ENCODE measurements around the gene ANKRD29.

ANKRD29 gene

DNA sequence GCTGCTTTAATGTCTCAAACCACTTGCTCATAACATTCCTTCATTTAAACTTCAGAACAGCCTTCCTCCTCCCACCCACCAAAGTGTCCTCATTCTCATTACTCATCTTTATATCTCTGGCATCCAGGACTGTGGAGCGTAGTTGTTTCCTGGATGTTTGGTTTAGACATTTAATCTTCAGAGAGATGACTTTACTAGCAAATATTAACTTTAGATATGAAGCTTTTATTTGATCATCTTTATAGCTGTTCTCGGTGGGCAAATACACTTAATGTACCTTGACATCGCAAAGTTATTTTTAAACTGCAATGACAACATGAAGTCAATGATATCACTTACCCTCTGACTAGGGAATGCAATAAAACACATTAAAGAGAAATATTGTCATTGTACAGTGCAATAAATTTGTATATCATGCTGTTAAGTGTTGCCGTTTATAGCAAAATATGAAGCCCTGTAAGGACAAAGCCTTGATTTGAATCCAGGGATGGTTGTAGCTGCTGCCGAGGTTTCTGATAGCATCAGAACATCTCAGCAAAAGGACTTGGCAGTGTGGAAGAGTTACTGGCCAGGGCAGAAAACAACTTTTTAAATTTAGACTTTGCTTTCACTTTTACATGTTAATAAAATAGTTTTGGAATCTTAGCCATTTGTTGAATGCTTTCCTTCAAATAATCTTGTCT is 21.9 kb upstream of the ANKRD29 start:
- peaks cover 6 to 7% of the 10 kb centered on the region in 2 donors for H3K4me1 ChIP-seq (ENCODE audit: control insufficient read depth in 1 of 2, insufficient read depth in 2 of 2, low read length in 2 of 2)
- peaks cover 7 to 13% of the 10 kb centered on the region in 2 donors for H3K27me3 ChIP-seq (ENCODE audit: control insufficient read depth in 1 of 2, insufficient read depth in 2 of 2, low read length in 2 of 2)
- no peak overlapping the region for H3K9ac ChIP-seq (ENCODE audit: low read depth in 1 of 2, low read length in 2 of 2)
- H3K27ac ChIP-seq (ENCODE audit: low read depth, low read length): no peak overlapping the region
- H3K9me3 ChIP-seq (ENCODE audit: control insufficient read depth in 1 of 2, low read length in 2 of 2): no peaks in the 10 kb centered on the region
- H3K4me3 ChIP-seq (ENCODE audit: low read depth in 1 of 2, low read length in 2 of 2): no peak overlapping the region
- no peaks in the 10 kb centered on the region for H3K36me3 ChIP-seq (ENCODE audit: control insufficient read depth in 1 of 2, insufficient read depth in 2 of 2, low read length in 2 of 2)

DNA sequence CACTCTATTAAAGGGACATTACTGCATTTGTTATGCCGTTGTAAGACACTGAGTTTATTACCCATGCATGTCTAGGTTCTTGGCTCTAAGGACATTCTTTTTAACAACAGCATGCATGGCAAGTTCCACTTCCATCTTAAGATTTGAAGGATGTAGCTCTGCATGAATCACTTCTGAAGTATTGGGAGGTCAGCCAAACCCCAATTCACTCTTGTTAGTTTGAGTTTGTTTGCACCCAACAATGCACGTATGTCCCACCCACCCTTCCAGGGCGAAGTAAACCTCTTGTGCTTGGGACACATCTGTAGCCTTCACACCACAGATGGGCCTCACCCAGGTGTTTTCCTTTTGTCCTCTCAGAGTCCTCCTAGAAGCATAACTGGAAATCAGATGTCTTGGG is 21.0 kb upstream of the ANKRD29 start:
- Histone ChIP-seq H3K9me3 (ENCODE audit: control insufficient read depth in 1 of 2, low read length in 2 of 2) (no peaks in the 10 kb centered on the region), H3K4me3 (ENCODE audit: low read depth in 1 of 2, low read length in 2 of 2) (no peak overlapping the region), H3K9ac (ENCODE audit: low read depth in 1 of 2, low read length in 2 of 2) (no peak overlapping the region), H3K36me3 (ENCODE audit: control insufficient read depth in 1 of 2, insufficient read depth in 2 of 2, low read length in 2 of 2) (no peaks in the 10 kb centered on the region), H3K27ac (ENCODE audit: low read depth, low read length) (no peak overlapping the region), H3K27me3 (ENCODE audit: control insufficient read depth in 1 of 2, insufficient read depth in 2 of 2, low read length in 2 of 2) (peaks cover 3 to 8% of the 10 kb centered on the region in 2 donors), H3K4me1 (ENCODE audit: control insufficient read depth in 1 of 2, insufficient read depth in 2 of 2, low read length in 2 of 2) (peaks cover 0 to 1% of the 10 kb centered on the region in 2 donors)

DNA sequence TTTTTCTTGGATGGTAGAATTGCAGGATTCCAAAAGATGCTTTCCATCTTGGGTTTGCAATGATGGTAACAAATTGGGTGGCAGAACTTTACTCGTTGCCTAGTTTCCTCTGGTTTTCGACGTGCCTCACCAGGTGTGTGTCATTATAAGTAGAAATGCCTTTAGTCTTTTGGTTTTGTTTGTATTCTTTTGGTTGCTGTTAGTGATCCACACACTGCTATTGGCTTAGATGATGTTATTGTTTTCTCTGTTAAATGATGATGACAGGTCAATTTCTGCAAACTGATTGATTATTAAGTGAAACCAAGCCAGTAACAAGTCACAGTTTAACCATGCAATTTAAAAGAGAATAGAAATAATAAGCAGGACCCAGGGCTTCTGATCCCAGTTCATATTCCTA is 20.4 kb upstream of the ANKRD29 start:
- H3K36me3 ChIP-seq (ENCODE audit: control insufficient read depth in 1 of 2, insufficient read depth in 2 of 2, low read length in 2 of 2): no peaks in the 10 kb centered on the region
- H3K4me1 ChIP-seq (ENCODE audit: control insufficient read depth in 1 of 2, insufficient read depth in 2 of 2, low read length in 2 of 2): no peaks in the 10 kb centered on the region
- no peak overlapping the region for H3K27ac ChIP-seq (ENCODE audit: low read depth, low read length)
- H3K9ac ChIP-seq (ENCODE audit: low read depth in 1 of 2, low read length in 2 of 2): no peak overlapping the region
- no peak overlapping the region for H3K4me3 ChIP-seq (ENCODE audit: low read depth in 1 of 2, low read length in 2 of 2)
- peaks cover 3 to 5% of the 10 kb centered on the region in 2 donors for H3K27me3 ChIP-seq (ENCODE audit: control insufficient read depth in 1 of 2, insufficient read depth in 2 of 2, low read length in 2 of 2)
- no peaks in the 10 kb centered on the region for H3K9me3 ChIP-seq (ENCODE audit: control insufficient read depth in 1 of 2, low read length in 2 of 2)

DNA sequence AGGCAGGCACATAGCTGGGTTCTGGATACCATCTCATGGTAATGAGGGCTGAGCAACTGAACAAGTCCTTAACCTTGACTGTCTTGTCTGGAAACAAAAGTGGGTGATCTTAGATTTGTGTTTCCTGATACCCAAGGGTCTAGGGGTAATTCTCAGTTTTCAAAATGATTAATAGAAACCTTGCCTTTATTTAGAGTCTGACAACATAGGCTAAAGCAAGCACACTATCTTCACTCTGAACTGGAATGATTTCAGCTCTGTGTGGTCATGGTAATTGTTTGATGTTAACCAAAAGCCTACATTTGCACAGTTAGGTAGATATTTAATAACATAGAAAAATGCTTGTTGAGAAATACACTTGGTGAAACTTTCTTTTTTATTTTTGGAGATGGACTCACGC is 19.8 kb upstream of the ANKRD29 start:
- Histone ChIP-seq H3K27ac (ENCODE audit: low read depth, low read length) (no peak overlapping the region), H3K4me1 (ENCODE audit: control insufficient read depth in 1 of 2, insufficient read depth in 2 of 2, low read length in 2 of 2) (no peaks in the 10 kb centered on the region), H3K4me3 (ENCODE audit: low read depth in 1 of 2, low read length in 2 of 2) (no peak overlapping the region), H3K9me3 (ENCODE audit: control insufficient read depth in 1 of 2, low read length in 2 of 2) (no peaks in the 10 kb centered on the region), H3K36me3 (ENCODE audit: control insufficient read depth in 1 of 2, insufficient read depth in 2 of 2, low read length in 2 of 2) (no peaks in the 10 kb centered on the region), H3K9ac (ENCODE audit: low read depth in 1 of 2, low read length in 2 of 2) (no peak overlapping the region), H3K27me3 (ENCODE audit: control insufficient read depth in 1 of 2, insufficient read depth in 2 of 2, low read length in 2 of 2) (peaks cover 4 to 5% of the 10 kb centered on the region in 2 donors)

DNA sequence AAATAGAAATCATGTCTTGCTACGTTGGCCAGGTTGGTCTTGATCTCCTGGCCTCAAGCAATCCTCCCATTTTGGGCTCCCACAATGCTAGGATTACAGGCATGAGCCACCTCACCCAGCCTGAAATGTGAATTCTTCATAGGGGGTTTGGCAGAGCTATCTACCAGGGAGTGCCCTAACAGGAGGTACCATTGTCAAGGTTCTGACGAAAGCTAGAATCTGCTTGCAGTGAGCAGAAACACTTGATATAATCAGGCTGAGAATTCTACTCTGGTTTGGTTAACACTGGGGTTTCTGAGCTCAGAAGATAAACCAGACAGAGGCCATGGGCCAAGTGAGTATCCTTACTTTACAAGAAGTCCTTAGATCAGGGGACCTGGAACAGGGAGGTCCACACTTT is 19.3 kb upstream of the ANKRD29 start:
- Histone ChIP-seq H3K4me3 (ENCODE audit: low read depth in 1 of 2, low read length in 2 of 2) (no peak overlapping the region), H3K4me1 (ENCODE audit: control insufficient read depth in 1 of 2, insufficient read depth in 2 of 2, low read length in 2 of 2) (no peaks in the 10 kb centered on the region), H3K9me3 (ENCODE audit: control insufficient read depth in 1 of 2, low read length in 2 of 2) (no peaks in the 10 kb centered on the region)

DNA sequence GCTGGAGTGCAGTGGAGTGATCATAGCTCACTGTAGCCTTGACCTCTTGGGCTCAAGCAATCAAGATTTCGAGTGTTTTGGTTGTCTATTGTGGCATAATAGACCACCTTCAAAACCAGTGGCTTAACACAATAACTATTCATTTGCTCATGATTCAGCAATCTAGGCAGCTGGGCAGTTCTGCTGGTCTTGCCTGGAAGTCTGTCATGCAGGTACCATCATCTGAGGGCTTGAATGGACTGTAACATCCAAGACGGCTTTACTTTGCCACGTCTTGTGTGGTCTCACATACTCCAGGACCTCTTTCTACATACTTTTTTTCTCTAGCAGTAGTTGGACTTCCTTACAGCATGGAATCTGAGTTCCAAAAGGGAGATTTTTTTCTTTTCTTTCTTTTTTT is 13.2 kb upstream of the ANKRD29 start:
- no peaks in the 10 kb centered on the region for H3K36me3 ChIP-seq (ENCODE audit: control insufficient read depth in 1 of 2, insufficient read depth in 2 of 2, low read length in 2 of 2)
- no peaks in the 10 kb centered on the region for H3K9me3 ChIP-seq (ENCODE audit: control insufficient read depth in 1 of 2, low read length in 2 of 2)
- peaks cover 0 to 4% of the 10 kb centered on the region in 2 donors for H3K27me3 ChIP-seq (ENCODE audit: control insufficient read depth in 1 of 2, insufficient read depth in 2 of 2, low read length in 2 of 2)
- H3K4me3 ChIP-seq (ENCODE audit: low read depth in 1 of 2, low read length in 2 of 2): no peak overlapping the region
- H3K9ac ChIP-seq (ENCODE audit: low read depth in 1 of 2, low read length in 2 of 2): no peak overlapping the region
- H3K4me1 ChIP-seq (ENCODE audit: control insufficient read depth in 1 of 2, insufficient read depth in 2 of 2, low read length in 2 of 2): no peaks in the 10 kb centered on the region
- no peak overlapping the region for H3K27ac ChIP-seq (ENCODE audit: low read depth, low read length)

More for the DNA sequence above, 19.3 kb upstream of the ANKRD29 start:
- Histone ChIP-seq H3K9ac (ENCODE audit: low read depth in 1 of 2, low read length in 2 of 2) (no peak overlapping the region), H3K27me3 (ENCODE audit: control insufficient read depth in 1 of 2, insufficient read depth in 2 of 2, low read length in 2 of 2) (peaks cover 4 to 5% of the 10 kb centered on the region in 2 donors), H3K36me3 (ENCODE audit: control insufficient read depth in 1 of 2, insufficient read depth in 2 of 2, low read length in 2 of 2) (no peaks in the 10 kb centered on the region), H3K27ac (ENCODE audit: low read depth, low read length) (no peak overlapping the region)

DNA sequence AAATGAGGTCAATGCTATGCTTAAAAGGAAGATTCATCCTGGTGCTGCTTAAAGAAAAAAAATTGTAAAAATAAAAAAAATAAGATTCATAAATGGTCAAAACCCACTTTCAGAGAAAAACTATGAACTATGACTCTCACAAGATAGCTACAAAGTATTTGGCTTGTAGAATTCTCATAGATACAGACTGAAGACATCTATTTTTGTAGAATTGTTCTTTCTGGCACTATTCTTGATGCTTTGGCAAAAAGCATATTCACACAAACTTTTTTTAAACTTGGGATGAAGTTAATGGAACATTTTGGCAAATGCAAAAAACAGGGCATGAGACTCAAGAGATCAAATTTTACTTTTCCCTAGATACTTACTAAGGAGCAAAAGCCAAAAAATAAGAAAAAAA is 12.5 kb upstream of the ANKRD29 start:
- no peaks in the 10 kb centered on the region for H3K36me3 ChIP-seq (ENCODE audit: control insufficient read depth in 1 of 2, insufficient read depth in 2 of 2, low read length in 2 of 2)
- H3K27me3 ChIP-seq (ENCODE audit: control insufficient read depth in 1 of 2, insufficient read depth in 2 of 2, low read length in 2 of 2): peaks cover 0 to 4% of the 10 kb centered on the region in 2 donors
- no peak overlapping the region for H3K4me3 ChIP-seq (ENCODE audit: low read depth in 1 of 2, low read length in 2 of 2)
- H3K27ac ChIP-seq (ENCODE audit: low read depth, low read length): no peak overlapping the region
- H3K4me1 ChIP-seq (ENCODE audit: control insufficient read depth in 1 of 2, insufficient read depth in 2 of 2, low read length in 2 of 2): no peaks in the 10 kb centered on the region
- H3K9ac ChIP-seq (ENCODE audit: low read depth in 1 of 2, low read length in 2 of 2): no peak overlapping the region
- no peaks in the 10 kb centered on the region for H3K9me3 ChIP-seq (ENCODE audit: control insufficient read depth in 1 of 2, low read length in 2 of 2)

DNA sequence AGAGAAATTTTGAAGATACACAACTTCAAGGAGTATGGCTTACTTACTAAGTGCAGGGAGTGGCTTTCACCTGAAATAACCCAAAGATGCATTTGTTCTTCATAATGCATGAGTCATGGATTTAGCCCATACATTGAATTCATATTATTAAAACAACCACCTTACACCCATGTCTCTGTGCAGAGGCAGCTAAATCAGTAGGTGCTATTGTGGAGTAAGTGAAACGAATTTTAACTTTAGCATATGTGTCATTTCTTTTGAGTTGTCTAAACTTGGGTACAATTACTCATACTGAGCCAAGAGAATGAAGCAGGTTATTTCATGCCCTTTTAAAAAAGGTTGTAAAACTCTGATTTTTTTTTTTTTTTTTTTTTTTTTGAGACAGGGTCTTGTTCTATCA is 11.0 kb upstream of the ANKRD29 start:
- no peaks in the 10 kb centered on the region for H3K9me3 ChIP-seq (ENCODE audit: control insufficient read depth in 1 of 2, low read length in 2 of 2)
- no peaks in the 10 kb centered on the region for H3K36me3 ChIP-seq (ENCODE audit: control insufficient read depth in 1 of 2, insufficient read depth in 2 of 2, low read length in 2 of 2)
- no peak overlapping the region for H3K4me3 ChIP-seq (ENCODE audit: low read depth in 1 of 2, low read length in 2 of 2)
- H3K27ac ChIP-seq (ENCODE audit: low read depth, low read length): no peak overlapping the region
- H3K9ac ChIP-seq (ENCODE audit: low read depth in 1 of 2, low read length in 2 of 2): no peak overlapping the region
- H3K27me3 ChIP-seq (ENCODE audit: control insufficient read depth in 1 of 2, insufficient read depth in 2 of 2, low read length in 2 of 2): peaks cover 0 to 4% of the 10 kb centered on the region in 2 donors
- H3K4me1 ChIP-seq (ENCODE audit: control insufficient read depth in 1 of 2, insufficient read depth in 2 of 2, low read length in 2 of 2): no peaks in the 10 kb centered on the region

DNA sequence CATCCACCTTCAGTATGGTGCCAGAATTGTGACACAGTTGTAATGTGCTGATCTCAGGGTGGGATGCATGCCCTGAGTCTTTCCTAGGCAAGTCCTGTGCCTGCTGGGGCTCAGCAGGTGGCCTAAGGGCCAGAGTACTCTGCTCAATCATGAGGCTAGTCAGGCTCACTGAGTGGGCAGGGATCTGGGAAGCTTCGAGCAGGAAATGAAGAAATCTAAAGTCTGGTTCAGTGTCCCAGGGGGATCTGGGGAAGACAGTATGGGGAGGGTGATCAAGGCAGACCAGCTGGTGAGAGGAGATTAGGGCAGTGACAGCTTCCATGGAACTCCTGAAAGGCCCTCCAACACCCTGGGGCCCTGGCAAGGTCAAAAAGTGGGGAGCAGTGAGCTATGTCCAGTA is 8.9 kb upstream of the ANKRD29 start:
- Histone ChIP-seq H3K36me3 (ENCODE audit: control insufficient read depth in 1 of 2, insufficient read depth in 2 of 2, low read length in 2 of 2) (no peaks in the 10 kb centered on the region), H3K4me3 (ENCODE audit: low read depth in 1 of 2, low read length in 2 of 2) (no peak overlapping the region), H3K4me1 (ENCODE audit: control insufficient read depth in 1 of 2, insufficient read depth in 2 of 2, low read length in 2 of 2) (no peaks in the 10 kb centered on the region), H3K9me3 (ENCODE audit: control insufficient read depth in 1 of 2, low read length in 2 of 2) (no peaks in the 10 kb centered on the region), H3K9ac (ENCODE audit: low read depth in 1 of 2, low read length in 2 of 2) (no peak overlapping the region), H3K27me3 (ENCODE audit: control insufficient read depth in 1 of 2, insufficient read depth in 2 of 2, low read length in 2 of 2) (no peaks in the 10 kb centered on the region), H3K27ac (ENCODE audit: low read depth, low read length) (no peak overlapping the region)

DNA sequence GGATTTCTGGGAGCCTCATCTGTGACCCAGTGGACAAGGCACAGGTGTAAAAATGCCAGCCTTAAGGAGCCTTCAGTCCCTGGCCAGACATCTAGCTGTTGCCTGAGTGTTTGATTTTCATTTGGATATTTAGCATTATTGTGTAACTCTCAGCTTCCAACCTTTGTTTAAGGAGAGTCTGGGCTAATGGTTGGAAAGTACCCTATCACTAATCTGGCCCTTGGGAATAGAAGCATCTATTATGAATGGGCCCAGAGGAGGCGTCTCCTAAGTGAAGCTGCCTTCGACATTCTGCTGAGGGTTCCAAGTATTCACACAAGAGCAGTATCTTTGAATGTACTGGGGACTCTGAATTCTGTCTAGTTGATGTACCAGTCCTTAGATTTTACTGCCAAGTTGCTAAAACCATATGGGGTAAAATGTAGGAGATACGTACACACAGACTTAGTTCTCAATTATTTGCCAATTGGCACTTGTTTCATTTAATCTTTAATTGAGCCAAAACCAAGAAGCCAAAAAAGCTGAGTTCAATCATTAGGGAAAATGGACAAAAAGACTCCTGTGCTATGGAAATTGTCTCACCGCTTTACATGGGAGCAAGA is 7.2 kb upstream of the ANKRD29 start:
- H3K4me3 ChIP-seq (ENCODE audit: low read depth in 1 of 2, low read length in 2 of 2): no peak overlapping the region
- no peaks in the 10 kb centered on the region for H3K36me3 ChIP-seq (ENCODE audit: control insufficient read depth in 1 of 2, insufficient read depth in 2 of 2, low read length in 2 of 2)
- H3K4me1 ChIP-seq (ENCODE audit: control insufficient read depth in 1 of 2, insufficient read depth in 2 of 2, low read length in 2 of 2): no peaks in the 10 kb centered on the region
- H3K9me3 ChIP-seq (ENCODE audit: control insufficient read depth in 1 of 2, low read length in 2 of 2): no peaks in the 10 kb centered on the region
- H3K27ac ChIP-seq (ENCODE audit: low read depth, low read length): no peak overlapping the region
- H3K27me3 ChIP-seq (ENCODE audit: control insufficient read depth in 1 of 2, insufficient read depth in 2 of 2, low read length in 2 of 2): no peaks in the 10 kb centered on the region
- no peak overlapping the region for H3K9ac ChIP-seq (ENCODE audit: low read depth in 1 of 2, low read length in 2 of 2)
